Measurements from ENCODE around the gene QRICH2. TPM values are rescaled to one million over a fixed set of nuclear protein-coding genes. Genes with fewer than 3 reads are reported as not detected.
"Not testable (repeated sequence)": the region's sequence is repeated elsewhere in the genome, so short reads cannot be mapped to it uniquely, and the experiment has no call there.

The QRICH2 gene
- total and polyA plus RNA-seq, 4 donors, result 0.56 to 6.1 (median 0.67) TPM

DNA sequence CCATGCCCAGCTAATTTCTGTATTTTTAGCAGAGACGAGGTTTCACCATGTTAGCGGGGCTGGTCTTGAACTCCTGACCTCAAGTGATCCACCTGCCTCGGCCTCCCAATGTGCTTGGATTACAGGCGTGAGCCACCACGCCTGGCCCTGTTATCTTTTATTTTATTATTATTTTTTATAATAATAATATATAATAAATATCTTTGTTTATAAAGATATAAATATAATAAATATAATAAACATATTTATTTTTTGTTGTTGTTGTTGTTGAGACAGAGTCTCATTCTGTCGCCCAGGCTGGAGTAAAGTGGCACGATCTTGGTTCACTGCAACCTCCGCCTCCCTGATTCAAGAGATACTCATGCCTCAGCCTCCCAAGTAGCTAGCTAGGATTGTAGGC lies 60.8 kb downstream of the QRICH2 start (continued):
- TF ChIP-seq, protein P1, sequence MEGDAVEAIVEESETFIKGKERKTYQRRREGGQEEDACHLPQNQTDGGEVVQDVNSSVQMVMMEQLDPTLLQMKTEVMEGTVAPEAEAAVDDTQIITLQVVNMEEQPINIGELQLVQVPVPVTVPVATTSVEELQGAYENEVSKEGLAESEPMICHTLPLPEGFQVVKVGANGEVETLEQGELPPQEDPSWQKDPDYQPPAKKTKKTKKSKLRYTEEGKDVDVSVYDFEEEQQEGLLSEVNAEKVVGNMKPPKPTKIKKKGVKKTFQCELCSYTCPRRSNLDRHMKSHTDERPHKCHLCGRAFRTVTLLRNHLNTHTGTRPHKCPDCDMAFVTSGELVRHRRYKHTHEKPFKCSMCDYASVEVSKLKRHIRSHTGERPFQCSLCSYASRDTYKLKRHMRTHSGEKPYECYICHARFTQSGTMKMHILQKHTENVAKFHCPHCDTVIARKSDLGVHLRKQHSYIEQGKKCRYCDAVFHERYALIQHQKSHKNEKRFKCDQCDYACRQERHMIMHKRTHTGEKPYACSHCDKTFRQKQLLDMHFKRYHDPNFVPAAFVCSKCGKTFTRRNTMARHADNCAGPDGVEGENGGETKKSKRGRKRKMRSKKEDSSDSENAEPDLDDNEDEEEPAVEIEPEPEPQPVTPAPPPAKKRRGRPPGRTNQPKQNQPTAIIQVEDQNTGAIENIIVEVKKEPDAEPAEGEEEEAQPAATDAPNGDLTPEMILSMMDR (IDR thresholded peaks at IDR 0.05; ENCODE audit: low read depth, low read length, missing input control), result no peak
- no peak for TF ChIP-seq RAD21 (IDR thresholded peaks at IDR 0.05)
- TF ChIP-seq EGR1 (IDR thresholded peaks at IDR 0.05; ENCODE audit: low read depth in 2 of 2), result no peak
- no peak for TF ChIP-seq HNF4A (conservative IDR thresholded peaks at IDR 0.05)
- no peak for TF ChIP-seq JUND (IDR thresholded peaks at IDR 0.05)
- no peak for TF ChIP-seq FOXA2 (IDR thresholded peaks at IDR 0.05)

DNA sequence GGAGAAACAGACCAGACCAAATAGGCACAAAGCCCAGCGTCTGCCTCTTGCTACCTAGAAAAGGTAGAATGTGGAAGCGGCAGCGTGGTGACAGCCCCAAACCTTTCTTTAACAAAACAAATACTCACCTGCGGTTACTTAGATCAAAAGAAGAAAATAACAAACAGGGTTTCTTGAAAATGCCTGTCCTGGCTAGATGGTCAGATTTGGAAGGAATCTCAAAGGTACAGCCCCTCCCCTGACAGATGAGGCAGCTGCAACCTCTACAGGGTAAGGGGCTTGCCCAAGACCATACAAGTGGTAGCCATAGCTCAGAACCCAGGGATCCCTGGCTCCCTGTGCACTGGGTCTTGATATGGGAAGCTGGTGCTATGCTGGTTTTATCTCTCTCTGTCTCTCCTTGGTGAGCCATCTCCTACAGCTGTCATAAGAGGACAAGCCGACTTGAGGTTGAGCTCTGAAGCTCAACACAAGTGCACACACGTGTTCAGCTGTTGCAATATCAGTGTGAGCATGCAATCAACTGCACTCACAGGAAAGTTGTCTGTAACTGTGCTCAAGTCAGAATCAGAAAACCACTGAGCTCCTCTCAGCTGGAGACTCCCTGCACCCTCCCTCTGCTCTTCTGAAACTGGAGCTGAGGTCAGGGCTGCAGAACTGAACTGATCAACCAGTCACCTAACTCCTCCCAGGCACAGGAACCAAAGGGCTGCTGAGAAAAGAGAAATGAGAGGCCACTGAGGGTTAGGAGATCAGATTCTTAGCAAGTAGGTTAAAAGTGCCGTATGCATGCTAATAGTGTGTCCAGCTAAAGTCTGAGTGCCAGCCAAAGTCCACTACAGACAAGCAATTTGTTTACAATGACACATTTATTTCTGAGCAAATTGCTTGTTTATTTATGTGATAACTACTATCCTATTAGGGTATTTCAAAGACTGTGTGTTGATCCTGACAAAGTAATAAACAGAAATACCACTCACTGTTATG lies 61.7 kb downstream of the QRICH2 start:
- peaks cover 0 to 9% (median 6%) of the 10 kb centered on the region in 4 donors for H3K4me1 ChIP-seq (ENCODE audit: control insufficient read depth in 4 of 4, insufficient read depth in 4 of 4, low read length in 3 of 4)
- H3K27me3 ChIP-seq (ENCODE audit: control insufficient read depth in 4 of 4, insufficient read depth in 4 of 4, low read length in 3 of 4), result no peaks in the 10 kb centered on the region
- H3K4me3 ChIP-seq (ENCODE audit: low read depth in 1 of 3, low read length in 3 of 3), result no peak overlapping the region
- peak; percentile 67 to 70 for TF ChIP-seq HNF4A (conservative IDR thresholded peaks at IDR 0.05)
- TF ChIP-seq, protein P2, sequence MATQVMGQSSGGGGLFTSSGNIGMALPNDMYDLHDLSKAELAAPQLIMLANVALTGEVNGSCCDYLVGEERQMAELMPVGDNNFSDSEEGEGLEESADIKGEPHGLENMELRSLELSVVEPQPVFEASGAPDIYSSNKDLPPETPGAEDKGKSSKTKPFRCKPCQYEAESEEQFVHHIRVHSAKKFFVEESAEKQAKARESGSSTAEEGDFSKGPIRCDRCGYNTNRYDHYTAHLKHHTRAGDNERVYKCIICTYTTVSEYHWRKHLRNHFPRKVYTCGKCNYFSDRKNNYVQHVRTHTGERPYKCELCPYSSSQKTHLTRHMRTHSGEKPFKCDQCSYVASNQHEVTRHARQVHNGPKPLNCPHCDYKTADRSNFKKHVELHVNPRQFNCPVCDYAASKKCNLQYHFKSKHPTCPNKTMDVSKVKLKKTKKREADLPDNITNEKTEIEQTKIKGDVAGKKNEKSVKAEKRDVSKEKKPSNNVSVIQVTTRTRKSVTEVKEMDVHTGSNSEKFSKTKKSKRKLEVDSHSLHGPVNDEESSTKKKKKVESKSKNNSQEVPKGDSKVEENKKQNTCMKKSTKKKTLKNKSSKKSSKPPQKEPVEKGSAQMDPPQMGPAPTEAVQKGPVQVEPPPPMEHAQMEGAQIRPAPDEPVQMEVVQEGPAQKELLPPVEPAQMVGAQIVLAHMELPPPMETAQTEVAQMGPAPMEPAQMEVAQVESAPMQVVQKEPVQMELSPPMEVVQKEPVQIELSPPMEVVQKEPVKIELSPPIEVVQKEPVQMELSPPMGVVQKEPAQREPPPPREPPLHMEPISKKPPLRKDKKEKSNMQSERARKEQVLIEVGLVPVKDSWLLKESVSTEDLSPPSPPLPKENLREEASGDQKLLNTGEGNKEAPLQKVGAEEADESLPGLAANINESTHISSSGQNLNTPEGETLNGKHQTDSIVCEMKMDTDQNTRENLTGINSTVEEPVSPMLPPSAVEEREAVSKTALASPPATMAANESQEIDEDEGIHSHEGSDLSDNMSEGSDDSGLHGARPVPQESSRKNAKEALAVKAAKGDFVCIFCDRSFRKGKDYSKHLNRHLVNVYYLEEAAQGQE (IDR thresholded peaks at IDR 0.05), result no peak
- no peak for TF ChIP-seq RAD21 (IDR thresholded peaks at IDR 0.05)
- no peak for TF ChIP-seq FOXA2 (IDR thresholded peaks at IDR 0.05)
- TF ChIP-seq RXRA (IDR thresholded peaks at IDR 0.05), result peak in 1 of 2 donors; percentile 40
- TF ChIP-seq TAF1 (conservative IDR thresholded peaks at IDR 0.05), result no peak
- TF ChIP-seq, protein P3, sequence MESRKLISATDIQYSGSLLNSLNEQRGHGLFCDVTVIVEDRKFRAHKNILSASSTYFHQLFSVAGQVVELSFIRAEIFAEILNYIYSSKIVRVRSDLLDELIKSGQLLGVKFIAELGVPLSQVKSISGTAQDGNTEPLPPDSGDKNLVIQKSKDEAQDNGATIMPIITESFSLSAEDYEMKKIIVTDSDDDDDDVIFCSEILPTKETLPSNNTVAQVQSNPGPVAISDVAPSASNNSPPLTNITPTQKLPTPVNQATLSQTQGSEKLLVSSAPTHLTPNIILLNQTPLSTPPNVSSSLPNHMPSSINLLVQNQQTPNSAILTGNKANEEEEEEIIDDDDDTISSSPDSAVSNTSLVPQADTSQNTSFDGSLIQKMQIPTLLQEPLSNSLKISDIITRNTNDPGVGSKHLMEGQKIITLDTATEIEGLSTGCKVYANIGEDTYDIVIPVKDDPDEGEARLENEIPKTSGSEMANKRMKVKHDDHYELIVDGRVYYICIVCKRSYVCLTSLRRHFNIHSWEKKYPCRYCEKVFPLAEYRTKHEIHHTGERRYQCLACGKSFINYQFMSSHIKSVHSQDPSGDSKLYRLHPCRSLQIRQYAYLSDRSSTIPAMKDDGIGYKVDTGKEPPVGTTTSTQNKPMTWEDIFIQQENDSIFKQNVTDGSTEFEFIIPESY (IDR thresholded peaks at IDR 0.05), result no peak
- peak; percentile 48 for TF ChIP-seq SP1 (IDR thresholded peaks at IDR 0.05)
- TF ChIP-seq EGR1 (IDR thresholded peaks at IDR 0.05; ENCODE audit: low read depth in 2 of 2), result no peak
- peak; percentile 18 for TF ChIP-seq HNF4G (IDR thresholded peaks at IDR 0.05)
- no peaks in the 10 kb centered on the region for H3K9me3 ChIP-seq (ENCODE audit: control insufficient read depth in 4 of 4, low read length in 3 of 4)
- H3K36me3 ChIP-seq (ENCODE audit: control insufficient read depth in 4 of 4, insufficient read depth in 3 of 4, low read depth in 1 of 4, low read length in 3 of 4), result no peaks in the 10 kb centered on the region
- no peak overlapping the region for H3K27ac ChIP-seq (ENCODE audit: low read depth in 1 of 2, low read length in 2 of 2)
- H3K9ac ChIP-seq (ENCODE audit: low read depth in 1 of 2, low read length in 2 of 2), result no peak overlapping the region
- DNase-seq (ENCODE audit: low spot score), result no peak
- WGBS, result 63% methylated on average over 7 of the region's 7 CpGs

DNA sequence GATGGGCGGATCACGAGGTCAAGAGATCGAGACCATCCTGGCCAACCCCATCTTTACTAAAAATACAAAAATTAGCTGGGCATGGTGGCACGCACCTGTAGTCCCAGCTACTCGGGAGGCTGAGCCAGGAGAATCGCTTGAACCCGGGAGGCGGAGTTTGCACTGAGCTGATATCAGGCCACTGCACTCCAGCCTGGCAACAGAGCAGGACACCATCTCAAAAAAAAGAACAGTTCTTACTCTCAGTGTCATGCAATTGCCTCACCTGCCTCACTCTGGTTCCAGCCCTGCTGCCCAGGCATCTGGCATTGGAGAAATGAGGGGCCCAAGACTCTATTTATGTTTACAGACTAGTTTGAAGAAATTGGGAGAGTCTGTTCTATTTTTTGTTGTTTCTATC lies 63.4 kb downstream of the QRICH2 start:
- H3K9ac ChIP-seq (ENCODE audit: low read depth in 1 of 2, low read length in 2 of 2); H3K36me3 ChIP-seq (ENCODE audit: control insufficient read depth in 4 of 4, insufficient read depth in 3 of 4, low read depth in 1 of 4, low read length in 3 of 4); H3K4me3 ChIP-seq (ENCODE audit: low read depth in 1 of 3, low read length in 3 of 3); DNase-seq (ENCODE audit: low spot score); H3K27ac ChIP-seq (ENCODE audit: low read depth in 1 of 2, low read length in 2 of 2); H3K9me3 ChIP-seq (ENCODE audit: control insufficient read depth in 4 of 4, low read length in 3 of 4); H3K27me3 ChIP-seq (ENCODE audit: control insufficient read depth in 4 of 4, insufficient read depth in 4 of 4, low read length in 3 of 4): not testable (repeated sequence)
- 97% methylated on average over 8 of the region's 8 CpGs for WGBS
- peaks cover 6 to 15% (median 12%) of the 10 kb centered on the region in 4 donors for H3K4me1 ChIP-seq (ENCODE audit: control insufficient read depth in 4 of 4, insufficient read depth in 4 of 4, low read length in 3 of 4)

All from liver (tissue), 9 donors.